ENCODE measurements around the gene CADM2. TPM values are rescaled to one million over a fixed set of nuclear protein-coding genes. Genes with fewer than 3 reads are reported as not detected.

CADM2 gene
- total RNA-seq, 1 experiment from 2014 or later, result 1.3 TPM

DNA sequence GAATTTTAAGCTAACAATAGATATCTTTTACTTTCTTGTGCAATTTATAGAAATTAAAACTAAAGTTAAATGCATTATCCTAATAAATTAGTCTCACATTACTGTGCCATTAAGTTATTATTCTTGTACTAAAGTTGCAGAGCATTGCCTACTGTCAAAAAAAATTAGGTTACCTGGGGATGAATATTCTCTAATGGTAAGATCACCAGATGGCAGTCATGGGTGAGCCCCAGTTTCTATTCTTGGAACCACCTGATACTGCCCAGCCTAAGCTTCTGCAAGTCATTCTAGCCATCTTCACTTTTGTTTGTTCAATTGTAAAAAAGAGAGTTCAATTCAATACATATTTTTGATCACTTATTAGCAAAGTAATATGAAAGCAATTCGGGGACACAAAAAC, 213.2 kb downstream of the CADM2 start:
- TF ChIP-seq, protein P1, sequence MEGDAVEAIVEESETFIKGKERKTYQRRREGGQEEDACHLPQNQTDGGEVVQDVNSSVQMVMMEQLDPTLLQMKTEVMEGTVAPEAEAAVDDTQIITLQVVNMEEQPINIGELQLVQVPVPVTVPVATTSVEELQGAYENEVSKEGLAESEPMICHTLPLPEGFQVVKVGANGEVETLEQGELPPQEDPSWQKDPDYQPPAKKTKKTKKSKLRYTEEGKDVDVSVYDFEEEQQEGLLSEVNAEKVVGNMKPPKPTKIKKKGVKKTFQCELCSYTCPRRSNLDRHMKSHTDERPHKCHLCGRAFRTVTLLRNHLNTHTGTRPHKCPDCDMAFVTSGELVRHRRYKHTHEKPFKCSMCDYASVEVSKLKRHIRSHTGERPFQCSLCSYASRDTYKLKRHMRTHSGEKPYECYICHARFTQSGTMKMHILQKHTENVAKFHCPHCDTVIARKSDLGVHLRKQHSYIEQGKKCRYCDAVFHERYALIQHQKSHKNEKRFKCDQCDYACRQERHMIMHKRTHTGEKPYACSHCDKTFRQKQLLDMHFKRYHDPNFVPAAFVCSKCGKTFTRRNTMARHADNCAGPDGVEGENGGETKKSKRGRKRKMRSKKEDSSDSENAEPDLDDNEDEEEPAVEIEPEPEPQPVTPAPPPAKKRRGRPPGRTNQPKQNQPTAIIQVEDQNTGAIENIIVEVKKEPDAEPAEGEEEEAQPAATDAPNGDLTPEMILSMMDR (IDR thresholded peaks at IDR 0.05; ENCODE audit: unreplicated experiment), result no peak
- Mint-ChIP-seq H3K36me3 (ENCODE audit: insufficient read depth, unreplicated experiment) (peaks cover 6% of the 10 kb centered on the region), H3K4me1 (ENCODE audit: low read depth, unreplicated experiment) (peaks cover 14% of the 10 kb centered on the region), H3K4me3 (ENCODE audit: low read depth, unreplicated experiment) (no peak overlapping the region), H3K9me3 (ENCODE audit: low read depth, unreplicated experiment) (no peaks in the 10 kb centered on the region), H3K27ac (ENCODE audit: unreplicated experiment) (no peak overlapping the region), H3K27me3 (ENCODE audit: unreplicated experiment) (no peaks in the 10 kb centered on the region)
- CTCF ChIA-PET, result interaction anchor here (0.6 to 1.1 kb wide), 2 partner anchors 18 to 47 kb away, joined by 3 to 6 read pairs; no protein-coding TSS in a partner anchor
- intact Hi-C loops (cut with micrococcal nuclease; ENCODE audit: unreplicated experiment), result no loop called here
- DNase-seq, result no peak
- no TSS peak for BruUV-seq (replicated peaks)

DNA sequence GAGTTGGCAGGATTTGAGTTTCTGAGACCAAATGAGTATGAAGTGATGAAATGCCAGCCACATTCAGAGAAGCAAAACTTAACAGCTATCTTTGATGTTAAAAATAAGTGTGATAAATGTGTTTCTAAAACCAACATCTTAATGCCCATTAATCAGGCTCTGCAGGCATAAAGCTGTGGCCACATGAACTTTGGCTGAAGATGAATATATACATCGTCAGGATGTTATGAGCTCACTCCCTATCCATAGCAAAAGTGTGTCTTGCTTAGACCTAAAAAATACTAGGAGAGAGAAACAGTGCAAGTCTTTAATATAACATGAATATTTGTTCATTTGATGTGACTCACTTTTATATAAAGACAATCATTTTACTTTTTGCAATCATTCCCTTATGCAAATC, 218.0 kb downstream of the CADM2 start:
- Mint-ChIP-seq H3K4me1 (ENCODE audit: low read depth, unreplicated experiment) (no peaks in the 10 kb centered on the region), H3K4me3 (ENCODE audit: low read depth, unreplicated experiment) (no peak overlapping the region), H3K36me3 (ENCODE audit: insufficient read depth, unreplicated experiment) (no peaks in the 10 kb centered on the region), H3K27me3 (ENCODE audit: unreplicated experiment) (no peaks in the 10 kb centered on the region), H3K9me3 (ENCODE audit: low read depth, unreplicated experiment) (no peaks in the 10 kb centered on the region), H3K27ac (ENCODE audit: unreplicated experiment) (no peak overlapping the region)
- no TSS peak for BruUV-seq (replicated peaks)
- intact Hi-C loops (cut with micrococcal nuclease; ENCODE audit: unreplicated experiment), result no loop called here
- DNase-seq, result no peak
- TF ChIP-seq, protein P1 (IDR thresholded peaks at IDR 0.05; ENCODE audit: unreplicated experiment), result no peak
- CTCF ChIA-PET, result no interaction called here

DNA sequence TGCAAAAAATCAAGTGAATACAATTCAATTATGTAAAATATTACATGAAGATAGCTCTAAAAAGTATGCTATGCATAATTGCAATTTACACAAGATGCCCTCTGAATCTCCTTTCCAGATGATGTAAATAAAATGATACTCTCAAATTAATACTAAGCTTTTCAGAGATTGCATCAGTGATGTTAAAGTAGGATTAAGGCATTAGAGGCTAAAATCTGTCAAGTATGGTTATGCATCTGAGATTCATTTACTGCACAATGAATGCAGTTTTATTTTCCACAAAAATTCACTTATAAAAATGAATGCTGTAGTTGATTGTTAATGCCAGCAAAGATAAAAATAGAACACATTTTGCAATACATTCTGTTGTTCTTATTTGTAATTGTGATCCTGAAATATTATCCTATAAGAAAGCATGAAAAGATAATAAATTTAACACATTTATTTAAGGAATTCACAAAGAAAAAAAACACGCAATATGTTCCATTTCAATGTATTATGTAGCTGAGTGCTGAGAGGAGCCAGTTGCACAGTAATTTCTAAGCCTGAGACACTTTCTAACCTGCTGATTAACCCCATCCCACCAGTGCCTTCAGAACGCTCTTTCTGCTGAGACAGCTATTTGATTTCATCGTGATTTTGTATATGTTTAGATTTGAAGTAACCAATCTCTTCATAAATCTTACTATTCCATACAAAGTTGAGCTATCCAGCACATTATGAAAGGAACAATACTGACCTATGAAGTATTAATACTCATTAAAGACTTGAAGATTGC, 224.4 kb downstream of the CADM2 start:
- Mint-ChIP-seq H3K27me3 (ENCODE audit: unreplicated experiment) (no peaks in the 10 kb centered on the region), H3K27ac (ENCODE audit: unreplicated experiment) (peak overlapping the region; percentile 40), H3K36me3 (ENCODE audit: insufficient read depth, unreplicated experiment) (no peaks in the 10 kb centered on the region), H3K4me3 (ENCODE audit: low read depth, unreplicated experiment) (no peak overlapping the region), H3K4me1 (ENCODE audit: low read depth, unreplicated experiment) (peaks cover 11% of the 10 kb centered on the region), H3K9me3 (ENCODE audit: low read depth, unreplicated experiment) (no peaks in the 10 kb centered on the region)
- TF ChIP-seq, protein P1 (IDR thresholded peaks at IDR 0.05; ENCODE audit: unreplicated experiment), result no peak
- CTCF ChIA-PET, result no interaction called here
- intact Hi-C loops (cut with micrococcal nuclease; ENCODE audit: unreplicated experiment), result no loop called here
- DNase-seq, result no peak
- no TSS peak for BruUV-seq (replicated peaks)

DNA sequence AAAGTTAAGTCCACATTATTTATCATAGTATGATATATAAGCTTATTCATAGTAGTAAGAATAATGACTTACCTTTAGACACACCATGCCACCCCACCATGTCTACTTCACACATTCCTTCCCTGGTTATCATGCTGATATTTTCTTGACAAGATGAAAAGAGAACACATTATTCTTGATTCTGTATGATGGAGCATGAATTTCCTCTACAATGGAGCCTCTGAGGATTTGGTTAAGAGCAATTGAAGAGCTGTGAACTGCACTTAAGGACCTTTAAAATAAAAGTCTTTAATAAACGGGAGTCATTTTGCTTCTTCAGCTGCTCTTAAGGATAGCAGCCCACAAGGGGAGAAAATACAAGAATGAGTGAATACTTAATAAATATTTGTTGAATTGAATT, 226.7 kb downstream of the CADM2 start:
- intact Hi-C loops (cut with micrococcal nuclease; ENCODE audit: unreplicated experiment), result no loop called here
- H3K4me3 Mint-ChIP-seq (ENCODE audit: low read depth, unreplicated experiment), result no peak overlapping the region

More for the DNA sequence above, 226.7 kb downstream of the CADM2 start:
- Mint-ChIP-seq H3K36me3 (ENCODE audit: insufficient read depth, unreplicated experiment) (no peaks in the 10 kb centered on the region), H3K27ac (ENCODE audit: unreplicated experiment) (no peak overlapping the region), H3K9me3 (ENCODE audit: low read depth, unreplicated experiment) (no peaks in the 10 kb centered on the region), H3K27me3 (ENCODE audit: unreplicated experiment) (no peaks in the 10 kb centered on the region), H3K4me1 (ENCODE audit: low read depth, unreplicated experiment) (peaks cover 11% of the 10 kb centered on the region)
- TF ChIP-seq, protein P1 (IDR thresholded peaks at IDR 0.05; ENCODE audit: unreplicated experiment), result no peak
- no TSS peak for BruUV-seq (replicated peaks)
- CTCF ChIA-PET, result no interaction called here
- DNase-seq, result no peak

Measured in Calu3 (cell line).